ENCODE results near the gene CPVL. TPM values are rescaled to one million over a fixed set of nuclear protein-coding genes. Genes with fewer than 3 reads are reported as not detected.

The CPVL gene
- total and polyA plus RNA-seq, 2 of the 4 experiments (the other 2 are of a cell fraction), result not detected

DNA sequence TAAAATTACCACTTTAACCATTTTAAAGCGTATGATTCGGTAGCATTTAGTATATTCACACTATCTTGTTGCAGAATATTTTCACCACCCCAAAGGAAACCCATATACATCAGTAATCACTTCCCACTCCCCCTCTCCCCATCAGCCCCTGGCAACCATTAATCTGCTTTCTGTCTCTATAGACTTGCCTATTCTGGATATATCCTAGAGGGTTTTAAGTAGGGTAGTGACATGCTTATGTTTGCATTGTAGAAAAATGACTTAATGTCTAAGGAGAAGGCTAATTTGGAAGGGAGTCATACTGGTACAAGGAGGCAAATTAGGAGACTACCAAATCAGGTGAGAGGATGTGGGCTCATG lies 145.6 kb downstream of the CPVL start:
- no peaks in the 10 kb centered on the region; the same call in 1 of the 2 replicates for H3K4me1 ChIP-seq (ENCODE audit: control insufficient read depth, insufficient read depth, low read length)
- no peak overlapping the region for H4K91ac ChIP-seq (ENCODE audit: insufficient read depth, low read depth, low read length)
- H3K4ac ChIP-seq (ENCODE audit: low read depth, low read length), result no peak overlapping the region
- no peak overlapping the region for H3K27ac ChIP-seq (ENCODE audit: insufficient read depth, low read length)
- ChIA-PET CTCF (no interaction called here), POLR2A (ENCODE audit: unreplicated experiment) (no interaction called here)
- H3K9ac ChIP-seq (ENCODE audit: low read depth, low read length), result no peak overlapping the region
- no peak overlapping the region for H4K8ac ChIP-seq (ENCODE audit: low read depth in 2 of 2, low read length in 2 of 2)
- BruUV-seq (replicated peaks), result no TSS peak
- H4K5ac ChIP-seq (ENCODE audit: low read depth, low read length), result no peak overlapping the region
- no peak overlapping the region for H2BK5ac ChIP-seq (ENCODE audit: low read depth, low read length, poor library complexity, severe bottlenecking)
- H2BK15ac ChIP-seq (ENCODE audit: low read depth, low read length), result no peak overlapping the region
- H4K20me1 ChIP-seq (ENCODE audit: insufficient read depth, low read length), result no peaks in the 10 kb centered on the region
- H3K23ac ChIP-seq (ENCODE audit: low read depth, low read length), result no peak overlapping the region
- TF ChIP-seq USF2 (IDR thresholded peaks at IDR 0.05; ENCODE audit: low read depth, low read length) (no peak), POLR2A (IDR thresholded peaks at IDR 0.05; ENCODE audit: low read depth, low read length) (no peak)
- dilution Hi-C loops (cut with HindIII; ENCODE audit: low sequenced_read_pairs, unreplicated experiment) (no loop called here), in situ Hi-C loops (cut with MboI; ENCODE audit: low sequenced_read_pairs) (no loop called here), intact Hi-C loops (cut with micrococcal nuclease) (no loop called here)
- no peaks in the 10 kb centered on the region for H3K36me3 ChIP-seq (ENCODE audit: control insufficient read depth, insufficient read depth, low read length)
- DNase-seq, result no peak
- H3K4me3 ChIP-seq (ENCODE audit: insufficient read depth, low read depth, low read length), result no peak overlapping the region
- H3K79me1 ChIP-seq (ENCODE audit: low read depth in 1 of 2, low read length in 2 of 2), result no peaks in the 10 kb centered on the region
- H2AFZ ChIP-seq (replicated peaks; ENCODE audit: low read length, poor library complexity), result no peak overlapping the region
- WGBS, 2 experiments (ENCODE audit: extremely low coverage in 2 of 2, insufficient read length in 1 of 2), result no CpG with 5 or more reads among the region's 2 CpGs
- no peak overlapping the region for H3K56ac ChIP-seq (ENCODE audit: extremely low read depth, insufficient read depth, low read length)
- ATAC-seq (ENCODE audit: low read depth), result no peak
- H3K27me3 ChIP-seq (ENCODE audit: control insufficient read depth, insufficient read depth, low read length), result peaks cover 28% of the 10 kb centered on the region
- H3K4me2 ChIP-seq (ENCODE audit: low read depth, low read length), result no peak overlapping the region
- H2AK9ac ChIP-seq (replicated peaks; ENCODE audit: low read depth, low read length, poor library complexity), result no peak overlapping the region
- no peak overlapping the region for H2AK5ac ChIP-seq (ENCODE audit: low read depth, low read length)
- H3K18ac ChIP-seq (ENCODE audit: low read depth, low read length), result no peak overlapping the region
- no peak overlapping the region for H2BK120ac ChIP-seq (ENCODE audit: low read depth, low read length)
- H2BK20ac ChIP-seq (ENCODE audit: low read depth, low read length), result no peak overlapping the region
- no peak overlapping the region for H3K14ac ChIP-seq (replicated peaks; ENCODE audit: low read depth, low read length)
- no peaks in the 10 kb centered on the region for H3K9me1 ChIP-seq (ENCODE audit: insufficient read depth, low read length)
- H3K9me3 ChIP-seq (ENCODE audit: control insufficient read depth, insufficient read depth, low read length), result no peaks in the 10 kb centered on the region

Data from IMR-90 (cell line).